GM12878 (cell line): Measurements from ENCODE around the gene MDFIC. TPM values are rescaled to one million over a fixed set of nuclear protein-coding genes. Genes with fewer than 3 reads are reported as not detected.

Experiments used
- ATAC-seq: fragments of 200-7000 bp; cut with Tn5 transposase; 3 replicates; pipeline ENCODE4 v1.9.1; 2020; ENCODE audit warnings: mild to moderate bottlenecking, moderate library complexity
- BruUV-seq: library from RNA; stranded (reverse); fragments of 400-500 nt; replicated peaks from 2 replicates; lab custom pipeline; 2021; lab: Mats Ljungman, UMichigan
- CTCF ChIA-PET: fragments of 300-600 bp; sonication (Branson Sonifier 250); formaldehyde crosslinking; extraction: SDS; loops from one replicate; lab custom pipeline; 2021; ENCODE audit warnings: inconsistent platforms; lab: Yijun Ruan, JAX
- POLR2A ChIA-PET: fragments of 350-600 bp; formaldehyde crosslinking; extraction: SDS; loops from one replicate; lab custom pipeline; 2021; ENCODE audit warnings: inconsistent platforms; lab: Charles Lee
- RAD21 ChIA-PET: fragments of 300-600 bp; sonication (Branson Sonifier 250); formaldehyde crosslinking; loops from one replicate; lab custom pipeline; 2023; ENCODE audit warnings: antibody characterized with exemption; ENCODE audit not compliant: unreplicated experiment; lab: Charles Lee
- SMC1A ChIA-PET: fragments of 300-600 bp; sonication (Branson Sonifier 250); formaldehyde crosslinking; loops from one replicate; lab custom pipeline; 2023; ENCODE audit not compliant: unreplicated experiment, uncharacterized antibody; lab: Charles Lee
- DNase-seq: peaks from one replicate; pipeline ENCODE4 v3.0.0-alpha.2; 2011; ENCODE audit warnings: low read depth, low spot score
- FAIRE-seq: peaks from 3 replicates; lab custom pipeline; 2011; peaks lifted over from hg19 to GRCh38; lab: Jason Lieb, UNC
- H2AFZ ChIP-seq: 2 replicates; pipeline ENCODE4 v1.6.0; 2011; ENCODE audit warnings: low read depth, low read length, control low read depth; ENCODE audit not compliant: control insufficient read depth
- H3K27ac ChIP-seq: 2 replicates; pipeline ENCODE4 v1.5.1; 2011; ENCODE audit warnings: control low read depth; ENCODE audit not compliant: control insufficient read depth, insufficient read depth
- H3K27me3 ChIP-seq, 2 experiments: replicated peaks in 1 of 2; 2 replicates each; pipeline versions ENCODE4 v1.6.0 to v1.6.1; 2011; ENCODE audit warnings: low read length in 1 of 2; ENCODE audit not compliant: control insufficient read depth in 2 of 2, insufficient read depth in 2 of 2
- H3K36me3 ChIP-seq, 2 experiments: 2 replicates each; pipeline ENCODE4 v1.5.1; 2011; ENCODE audit warnings: low read length in 1 of 2; ENCODE audit not compliant: control insufficient read depth in 2 of 2, insufficient read depth in 2 of 2
- H3K4me1 ChIP-seq: 2 replicates; pipeline ENCODE4 v1.6.1; 2011; ENCODE audit warnings: mild to moderate bottlenecking, low read length, moderate library complexity, mixed read lengths; ENCODE audit not compliant: control insufficient read depth, insufficient read depth
- H3K4me2 ChIP-seq: 2 replicates; pipeline ENCODE4 v1.6.0; 2011; ENCODE audit warnings: control low read depth; ENCODE audit not compliant: control insufficient read depth, insufficient read depth
- H3K4me3 ChIP-seq: fragments of 200-600 bp; sonication (generic); 2 replicates; pipeline ENCODE4 v1.5.1; 2016
- H3K79me2 ChIP-seq: 2 replicates; pipeline ENCODE4 v1.6.0; 2011; ENCODE audit warnings: low read length; ENCODE audit not compliant: control insufficient read depth, insufficient read depth
- H3K9ac ChIP-seq: 2 replicates; pipeline ENCODE4 v1.8.0; 2011; ENCODE audit warnings: low read length, control low read depth, mixed read lengths; ENCODE audit not compliant: control insufficient read depth, insufficient read depth
- H3K9me3 ChIP-seq: replicated peaks from 3 replicates; pipeline ENCODE4 v1.5.1; 2011; ENCODE audit warnings: mild to moderate bottlenecking, low read length; ENCODE audit not compliant: control insufficient read depth, insufficient read depth
- H4K20me1 ChIP-seq: 2 replicates; pipeline ENCODE4 v1.6.0; 2011; ENCODE audit not compliant: control insufficient read depth, insufficient read depth
- CBX5 ChIP-seq: sonication (generic); IDR thresholded peaks from 2 replicates; pipeline ENCODE4 v1.6.1; 2016; ENCODE audit warnings: low read depth, moderate library complexity, mild to moderate bottlenecking, inconsistent platforms
- CUX1 ChIP-seq: IDR thresholded peaks from 2 replicates; pipeline ENCODE4 v1.6.1; 2012; ENCODE audit warnings: improper control_type of control experiment, low read depth, low read length; ENCODE audit not compliant: insufficient replicate concordance
- FOXM1 ChIP-seq: IDR thresholded peaks from 2 replicates; pipeline ENCODE4 v1.6.1; 2012; ENCODE audit warnings: low read depth, mild to moderate bottlenecking, inconsistent platforms, low read length, moderate library complexity
- MEF2A ChIP-seq: IDR thresholded peaks from 2 replicates; pipeline ENCODE4 v1.6.1; 2011; ENCODE audit warnings: low read depth, mild to moderate bottlenecking, low read length, moderate library complexity; ENCODE audit not compliant: insufficient read depth
- MYC ChIP-seq: IDR thresholded peaks from 2 replicates; pipeline ENCODE4 v1.6.1; 2011; ENCODE audit warnings: mild to moderate bottlenecking, low read length, moderate library complexity, inconsistent platforms; ENCODE audit not compliant: insufficient read depth, insufficient replicate concordance, insufficient read length, severe bottlenecking
- NFXL1 ChIP-seq: fragments of 450-650 bp; IDR thresholded peaks from 2 replicates; pipeline ENCODE4 v1.6.1; 2017; ENCODE audit warnings: antibody characterized with exemption, mild to moderate bottlenecking, borderline replicate concordance
- NR2C1 ChIP-seq: fragments of 450-650 bp; IDR thresholded peaks from 2 replicates; pipeline ENCODE4 v1.6.1; 2017; ENCODE audit warnings: antibody characterized with exemption, mild to moderate bottlenecking, moderate library complexity
- PKNOX1 ChIP-seq: fragments of 450-650 bp; IDR thresholded peaks from 2 replicates; pipeline ENCODE4 v1.6.1; 2016; ENCODE audit warnings: mild to moderate bottlenecking
- POU2F2 ChIP-seq: IDR thresholded peaks from 3 replicates; pipeline ENCODE4 v1.6.1; 2011; ENCODE audit warnings: low read depth, mild to moderate bottlenecking, low read length, borderline replicate concordance
- WGBS: methylation state at CpG from one replicate; pipeline ENCODE4 v1.1.6; 2016; ENCODE audit warnings: low lambda C conversion rate; ENCODE audit not compliant: insufficient replicate concordance, insufficient coverage; ENCODE audit errors: missing lambda C conversion rate; 5-methylcytosine and 5-hydroxymethylcytosine counted together
- in situ Hi-C: fragments of 300-500 bp; cut with MboI; formaldehyde crosslinking; loops from 9 replicates; pipeline ENCODE4 v1.14.3; 2018; ENCODE audit warnings: mixed read lengths
- intact Hi-C: fragments of 100-400 bp; cut with micrococcal nuclease; formaldehyde crosslinking; loops from one replicate; pipeline ENCODE4 v1.14.2; 2022; ENCODE audit not compliant: unreplicated experiment
- polyA plus RNA-seq, 11 experiments: library from polyadenylated mRNA; depleted of rRNA in 4 of 11; unstranded in 6 of 11; stranded (reverse) in 5 of 11; fragments of >200 nt; fragmentation: Nextera tagmentation in 4 of 11; fragmentation: Illumina TruSeq in 1 of 11; extraction: Ambion mirVana in 4 of 11; extraction: Trizol in 1 of 11; gene quantifications; 1 replicate in 1 of 11; 2 replicates in 10 of 11; pipeline versions ENCODE4 v1.2.1 to v1.2.3, GENCODE V29; 2011 to 2016; ENCODE audit warnings: inconsistent platforms in 2 of 11, missing spikeins in 2 of 11, low read depth in 1 of 11
- total RNA-seq, 4 experiments: library from RNA; depleted of rRNA in 3 of 4; stranded (reverse); fragments of >200 nt in 3 of 4; fragmentation: Illumina TruSeq in 1 of 4; extraction: Trizol in 1 of 4; gene quantifications; 2 replicates each; pipeline versions ENCODE4 v1.2.1 to v1.2.3, GENCODE V29; 2013 to 2021

The MDFIC gene
- total and polyA plus RNA-seq, 10 of the 15 experiments (the other 5 are each of a cell fraction or from before 2014, with no cell fraction given): 7.3 to 58.4 (median 40.0) TPM

GRCh38 chr7:114988026-114988425 lies 66.1 kb downstream of the MDFIC start:
- POLR2A ChIA-PET: interaction anchor here (0.8 kb wide), 1 partner anchor 9 kb away, joined by 3 read pairs; no protein-coding TSS in a partner anchor
- SMC1A ChIA-PET: interaction anchor here (0.9 to 3.2 kb wide), 8 partner anchors 11 to 68 kb away, joined by 3 to 10 read pairs (median 4); no protein-coding TSS in a partner anchor
- RAD21 ChIA-PET: no interaction called here
- Histone ChIP-seq H4K20me1 (no peaks in the 10 kb centered on the region), H3K79me2 (no peaks in the 10 kb centered on the region; the same call in none of the 2 replicates), H3K4me2 (no peak overlapping the region)
- 100% methylated on average over 1 of the region's 1 CpG for WGBS
- no peak for TF ChIP-seq NR2C1
- no peak for TF ChIP-seq PKNOX1
- TF ChIP-seq, all 136 proteins: peak for 0
- intact Hi-C loops: no loop called here
- ATAC-seq: no peak
- Histone ChIP-seq H3K4me3 (no peak overlapping the region), H2AFZ (no peak overlapping the region), H3K9ac (no peak overlapping the region), H3K27me3 (no peaks in the 10 kb centered on the region), H3K27ac (no peak overlapping the region), H3K4me1 (no peaks in the 10 kb centered on the region), H3K36me3 (peaks cover 0 to 7% of the 10 kb centered on the region in 2 experiments; a peak in 1 of 4 replicates), H3K9me3 (peaks cover 2% of the 10 kb centered on the region)
- CTCF ChIA-PET: interaction anchor here (0.6 to 1.9 kb wide), 7 partner anchors 10 to 670 kb away, joined by 3 to 7 read pairs (median 4); no protein-coding TSS in a partner anchor
- in situ Hi-C loops: no loop called here
- BruUV-seq: no TSS peak
- FAIRE-seq: no peak
- no peak for DNase-seq

- ChIA-PET POLR2A (no interaction called here), CTCF (interaction anchor here (1.0 to 1.9 kb wide), 4 partner anchors 9 to 123 kb away, joined by 3 to 7 read pairs (median 4); no protein-coding TSS in a partner anchor), SMC1A (interaction anchor here (1.4 to 3.2 kb wide), 4 partner anchors 14 to 46 kb away, joined by 4 to 10 read pairs (median 8); no protein-coding TSS in a partner anchor), RAD21 (no interaction called here)
- Histone ChIP-seq H3K4me2 (no peak overlapping the region), H2AFZ (no peak overlapping the region), H3K79me2 (no peaks in the 10 kb centered on the region; the same call in none of the 2 replicates), H3K27me3 (no peaks in the 10 kb centered on the region), H3K9ac (no peak overlapping the region), H3K36me3 (peaks cover 0 to 7% of the 10 kb centered on the region in 2 experiments; a peak in 1 of 4 replicates), H4K20me1 (no peaks in the 10 kb centered on the region), H3K4me1 (no peaks in the 10 kb centered on the region), H3K9me3 (peaks cover 2% of the 10 kb centered on the region), H3K4me3 (no peak overlapping the region), H3K27ac (no peak overlapping the region)
- intact Hi-C loops (no loop called here), in situ Hi-C loops (no loop called here)
- DNase-seq (no peak), FAIRE-seq (no peak), ATAC-seq (no peak)
- WGBS: 75% methylated on average over 2 of the region's 2 CpGs
- BruUV-seq: no TSS peak
- TF ChIP-seq POU2F2 (no peak), MYC (no peak), NFXL1 (no peak), CUX1 (no peak), CBX5 (no peak), FOXM1 (no peak), MEF2A (no peak)
Observed at GRCh38 chr7:114988755-114989375, 67.0 kb downstream of the MDFIC start.
